ENCODE data around the gene POLR2F. TPM values are rescaled to one million over a fixed set of nuclear protein-coding genes. Genes with fewer than 3 reads are reported as not detected.

POLR2F gene
- polyA plus RNA-seq (170 and 195 TPM in 2 replicates), polyA minus RNA-seq (33.8 and 54.3 TPM in 2 replicates)

GRCh38 chr22:37953437-37954179 is at the start of gene POLR2F, which contains the start of gene C22orf23:
Gene POLR2F, plus strand, starts transcription at chr22:37953699. Its CDS starts 89 bp downstream, at chr22:37953788.
Gene C22orf23, minus strand, starts transcription at chr22:37953601. Its CDS starts 452 bp downstream, at chr22:37953149.
- peak within 1 kb of the TSS; percentile 74 for H3K27ac ChIP-seq (ENCODE audit: low read length)
- peaks cover 16% of the 10 kb centered on the region for H3K79me2 ChIP-seq (replicated peaks; ENCODE audit: insufficient read depth, low read length)
- peak within 1 kb of the TSS; percentile 89 for H3K9ac ChIP-seq (ENCODE audit: low read length)
- peak within 1 kb of the TSS; percentile 91 for H2AFZ ChIP-seq (ENCODE audit: low read depth, low read length)
- H3K9me2 ChIP-seq (ENCODE audit: insufficient read depth, low read length) = no peaks in the 10 kb centered on the region
- no peaks in the 10 kb centered on the region for H3K36me3 ChIP-seq (ENCODE audit: insufficient read depth, low read length)
- H3K27me3 ChIP-seq (ENCODE audit: insufficient read depth, low read depth, low read length) = no peaks in the 10 kb centered on the region
- no peaks in the 10 kb centered on the region for H3F3A ChIP-seq (ENCODE audit: insufficient read depth, low read length, poor library complexity, severe bottlenecking)
- H4K20me1 ChIP-seq (ENCODE audit: insufficient read depth) = no peaks in the 10 kb centered on the region
- H3K4me3 ChIP-seq (ENCODE audit: low read length) = peak within 1 kb of the TSS; percentile 99
- no peaks in the 10 kb centered on the region for H3K9me3 ChIP-seq (ENCODE audit: low read length)
- TF ChIP-seq SMC3 (conservative IDR thresholded peaks at IDR 0.05; ENCODE audit: poor library complexity) (no peak), RAD21 (conservative IDR thresholded peaks at IDR 0.05) (peak; percentile 24), POLR2AphosphoS5 (IDR thresholded peaks at IDR 0.05) (peak; percentile 91), TAF1 (IDR thresholded peaks at IDR 0.05; ENCODE audit: low read depth) (no peak), EZH2 (IDR thresholded peaks at IDR 0.05; ENCODE audit: borderline replicate concordance, insufficient read depth, low read length, poor library complexity, severe bottlenecking) (no peak), CTCF (IDR thresholded peaks at IDR 0.05; ENCODE audit: poor library complexity, severe bottlenecking) (peak; percentile 31), EP300 (conservative IDR thresholded peaks at IDR 0.05; ENCODE audit: poor library complexity, severe bottlenecking) (no peak), MXI1 (conservative IDR thresholded peaks at IDR 0.05; ENCODE audit: poor library complexity, severe bottlenecking) (peak; percentile 89), REST (IDR thresholded peaks at IDR 0.05; ENCODE audit: borderline replicate concordance) (peak; percentile 48)
- H3K4me2 ChIP-seq (ENCODE audit: low read length) = peak within 1 kb of the TSS; percentile 88

GRCh38 chr22:37904572-37905533 is 48.6 kb upstream of the POLR2F start:
- Histone ChIP-seq H3K9me3 (ENCODE audit: low read length) (no peaks in the 10 kb centered on the region), H3K4me3 (ENCODE audit: low read length) (peak overlapping the region; percentile 63), H3K36me3 (ENCODE audit: insufficient read depth, low read length) (no peaks in the 10 kb centered on the region), H3K9ac (ENCODE audit: low read length) (no peak overlapping the region), H3K79me2 (replicated peaks; ENCODE audit: insufficient read depth, low read length) (no peaks in the 10 kb centered on the region), H3K4me2 (ENCODE audit: low read length) (no peak overlapping the region), H2AFZ (ENCODE audit: low read depth, low read length) (no peak overlapping the region), H3K27me3 (ENCODE audit: insufficient read depth, low read depth, low read length) (no peaks in the 10 kb centered on the region), H4K20me1 (ENCODE audit: insufficient read depth) (no peaks in the 10 kb centered on the region), H3K9me2 (ENCODE audit: insufficient read depth, low read length) (no peaks in the 10 kb centered on the region), H3F3A (ENCODE audit: insufficient read depth, low read length, poor library complexity, severe bottlenecking) (no peaks in the 10 kb centered on the region), H3K27ac (ENCODE audit: low read length) (no peak overlapping the region)
- TF ChIP-seq POLR2AphosphoS5 (IDR thresholded peaks at IDR 0.05) (no peak), RAD21 (conservative IDR thresholded peaks at IDR 0.05) (no peak), EP300 (conservative IDR thresholded peaks at IDR 0.05; ENCODE audit: poor library complexity, severe bottlenecking) (no peak), MXI1 (conservative IDR thresholded peaks at IDR 0.05; ENCODE audit: poor library complexity, severe bottlenecking) (no peak), TAF1 (IDR thresholded peaks at IDR 0.05; ENCODE audit: low read depth) (no peak), CTCF (IDR thresholded peaks at IDR 0.05; ENCODE audit: poor library complexity, severe bottlenecking) (no peak), EZH2 (IDR thresholded peaks at IDR 0.05; ENCODE audit: borderline replicate concordance, insufficient read depth, low read length, poor library complexity, severe bottlenecking) (no peak), SMC3 (conservative IDR thresholded peaks at IDR 0.05; ENCODE audit: poor library complexity) (no peak), REST (IDR thresholded peaks at IDR 0.05; ENCODE audit: borderline replicate concordance) (no peak)
